GM20000 (cell line): ENCODE measurements around the gene CATSPER1.

ENCODE experiments used
- DNase-seq: peaks from one replicate; pipeline ENCODE4 v3.0.0; 2012; ENCODE audit warnings: low spot score
- TF ChIP-seq, protein P1 (sequence below): IDR thresholded peaks from 2 replicates; pipeline ENCODE4 v1.5.1; 2012; ENCODE audit warnings: mild to moderate bottlenecking, control low read depth; ENCODE audit errors: extremely low read depth, missing control alignments

The CATSPER1 gene

DNA sequence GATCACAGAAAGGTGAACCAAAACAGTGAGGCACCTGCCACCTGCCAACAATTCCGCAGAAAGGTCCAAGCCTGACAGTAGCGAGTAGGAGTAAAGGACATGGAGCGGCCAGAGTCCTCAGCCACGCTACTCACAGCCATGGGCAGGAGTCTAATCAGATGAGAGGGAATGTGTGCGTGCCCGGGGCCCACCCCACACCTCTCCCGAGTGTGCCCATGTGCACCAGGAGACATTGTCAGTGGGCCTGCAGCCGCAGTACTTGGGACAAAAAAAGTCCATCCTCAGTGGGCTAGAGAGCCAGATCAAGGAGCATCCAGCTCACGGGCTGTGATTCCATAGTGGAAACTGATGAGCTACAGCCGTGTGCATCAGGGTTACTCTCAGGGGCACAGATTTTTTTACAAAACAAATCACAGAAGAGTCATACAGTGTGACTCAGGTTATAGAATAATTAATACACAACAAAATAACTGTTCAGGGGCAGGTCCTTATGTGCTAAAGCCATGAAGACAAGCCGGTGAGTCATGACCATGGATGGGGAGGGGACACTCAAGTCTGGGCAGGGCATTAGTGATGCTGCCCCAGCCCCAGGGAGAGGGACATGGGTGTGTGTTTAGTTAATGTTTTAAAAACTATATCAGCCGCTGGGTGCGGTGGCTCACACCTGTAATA lies 52.7 kb downstream of the CATSPER1 start:
- TF ChIP-seq, protein P1, sequence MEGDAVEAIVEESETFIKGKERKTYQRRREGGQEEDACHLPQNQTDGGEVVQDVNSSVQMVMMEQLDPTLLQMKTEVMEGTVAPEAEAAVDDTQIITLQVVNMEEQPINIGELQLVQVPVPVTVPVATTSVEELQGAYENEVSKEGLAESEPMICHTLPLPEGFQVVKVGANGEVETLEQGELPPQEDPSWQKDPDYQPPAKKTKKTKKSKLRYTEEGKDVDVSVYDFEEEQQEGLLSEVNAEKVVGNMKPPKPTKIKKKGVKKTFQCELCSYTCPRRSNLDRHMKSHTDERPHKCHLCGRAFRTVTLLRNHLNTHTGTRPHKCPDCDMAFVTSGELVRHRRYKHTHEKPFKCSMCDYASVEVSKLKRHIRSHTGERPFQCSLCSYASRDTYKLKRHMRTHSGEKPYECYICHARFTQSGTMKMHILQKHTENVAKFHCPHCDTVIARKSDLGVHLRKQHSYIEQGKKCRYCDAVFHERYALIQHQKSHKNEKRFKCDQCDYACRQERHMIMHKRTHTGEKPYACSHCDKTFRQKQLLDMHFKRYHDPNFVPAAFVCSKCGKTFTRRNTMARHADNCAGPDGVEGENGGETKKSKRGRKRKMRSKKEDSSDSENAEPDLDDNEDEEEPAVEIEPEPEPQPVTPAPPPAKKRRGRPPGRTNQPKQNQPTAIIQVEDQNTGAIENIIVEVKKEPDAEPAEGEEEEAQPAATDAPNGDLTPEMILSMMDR: no peak
- DNase-seq: no peak

DNA sequence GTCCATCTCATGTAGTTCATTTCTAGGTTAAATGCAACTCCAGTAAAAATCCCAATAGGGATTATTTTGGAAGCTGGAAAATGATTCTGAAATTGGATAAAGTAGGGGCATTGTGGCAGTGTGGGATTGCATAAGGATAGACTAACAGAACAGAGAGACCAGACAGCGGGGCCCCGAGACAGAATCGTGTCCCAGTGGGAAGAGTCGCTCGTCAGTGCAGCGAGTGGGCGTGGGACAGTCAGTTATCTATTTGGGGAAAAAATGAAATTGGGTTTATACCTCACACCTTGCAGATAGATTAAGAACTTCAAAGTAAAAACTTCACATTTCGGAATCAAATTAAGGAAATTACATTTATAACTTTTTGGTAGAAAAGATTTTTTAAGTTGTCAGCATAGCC lies 54.2 kb downstream of the CATSPER1 start:
- no peak for DNase-seq
- TF ChIP-seq, protein P1: no peak

GRCh38 chr11:65968600-65969482 lies 57.4 kb downstream of the CATSPER1 start:
- TF ChIP-seq, protein P1: no peak
- DNase-seq: no peak

DNA sequence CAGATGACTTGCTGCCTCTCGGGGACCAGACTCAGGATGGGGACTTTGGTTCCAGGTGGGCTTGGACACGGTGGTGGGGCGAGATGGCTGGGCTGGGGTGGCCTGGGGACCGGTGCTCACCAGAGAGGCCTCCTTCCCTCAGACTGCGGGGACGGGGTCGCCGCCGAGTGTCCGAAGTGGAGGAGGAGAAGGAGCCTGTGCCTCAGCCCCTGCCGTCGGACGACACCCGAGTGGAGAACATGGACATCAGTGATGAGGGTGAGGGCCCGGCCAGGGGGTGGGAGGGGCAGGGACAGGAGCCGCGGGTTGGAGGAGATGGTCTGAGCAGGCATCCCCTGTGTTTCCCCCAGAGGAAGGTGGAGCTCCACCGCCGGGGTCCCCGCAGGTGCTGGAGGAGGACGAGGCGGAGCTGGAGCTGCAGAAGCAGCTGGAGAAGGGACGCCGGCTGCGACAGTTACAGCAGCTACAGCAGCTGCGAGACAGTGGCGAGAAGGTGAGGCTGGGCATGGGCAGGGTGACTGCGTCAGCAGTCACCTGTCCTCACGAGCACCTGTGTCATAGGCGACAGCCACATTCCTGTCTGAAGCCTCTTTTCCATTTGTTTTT lies 58.8 kb downstream of the CATSPER1 start:
- DNase-seq: no peak

More for the DNA sequence above, 58.8 kb downstream of the CATSPER1 start:
- TF ChIP-seq, protein P1: no peak
